ENCODE results near the gene ID2. TPM values are rescaled to one million over a fixed set of nuclear protein-coding genes. Genes with fewer than 3 reads are reported as not detected.

The ID2 gene
- total and polyA plus RNA-seq, 2 donors (not counting 1 experiment from before 2014, with no cell fraction given) = 15.0 to 25.9 TPM

DNA sequence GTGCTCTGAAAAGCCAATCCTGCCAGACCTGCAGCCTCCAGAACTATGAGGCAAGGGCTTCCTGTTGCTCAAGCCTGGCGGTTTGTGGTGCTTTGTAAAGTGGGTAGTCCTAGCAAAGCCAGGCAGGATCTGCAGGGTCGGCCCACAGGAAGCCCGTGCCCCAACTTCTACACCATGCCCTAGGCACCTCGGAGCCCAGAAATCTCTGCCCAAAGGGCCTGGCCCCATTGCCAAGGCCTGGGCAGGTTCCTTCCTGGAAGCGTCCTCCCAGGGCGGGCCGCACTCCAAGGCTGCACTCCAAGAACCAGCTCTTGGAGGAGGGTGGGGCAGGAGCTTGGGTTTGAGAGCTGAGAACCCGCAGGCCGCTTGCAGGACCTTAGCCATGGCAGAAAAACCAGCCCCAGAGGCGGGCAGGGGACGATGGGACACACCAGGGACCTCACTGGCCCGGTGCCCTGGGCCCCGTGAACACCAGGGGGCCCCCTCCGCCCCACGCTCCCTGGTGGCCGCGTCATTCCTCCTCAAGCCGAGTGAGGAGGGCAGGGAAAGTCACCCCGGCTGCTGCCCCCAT is 37.2 kb upstream of the ID2 start:
- Histone ChIP-seq H3K4me1 (ENCODE audit: control insufficient read depth in 2 of 2, insufficient read depth in 2 of 2, low read length in 2 of 2) (no peaks in the 10 kb centered on the region), H3K9me3 (ENCODE audit: control extremely low read depth in 1 of 3, control insufficient read depth in 2 of 3, insufficient read depth in 1 of 3, low read length in 2 of 3) (peaks cover 0 to 37% (median 7%) of the 10 kb centered on the region in 3 donors), H4K20me1 (ENCODE audit: control insufficient read depth, insufficient read depth, low read length, poor library complexity, severe bottlenecking) (no peaks in the 10 kb centered on the region), H3K27ac (ENCODE audit: low read length in 2 of 2) (no peak overlapping the region), H3K79me2 (ENCODE audit: control insufficient read depth, insufficient read depth, low read length) (no peaks in the 10 kb centered on the region), H2AFZ (ENCODE audit: insufficient read depth, low read depth, low read length, poor library complexity, severe bottlenecking) (no peak overlapping the region), H3K4me3 (ENCODE audit: control extremely low read depth in 1 of 5, extremely low read depth in 1 of 5, insufficient read depth in 1 of 5, low read depth in 2 of 5, low read length in 4 of 5) (no peak overlapping the region), H3K36me3 (replicated peaks in 1 of 2; ENCODE audit: control extremely low read depth in 1 of 2, control insufficient read depth in 1 of 2, extremely low read depth in 1 of 2, insufficient read depth in 2 of 2, low read length in 1 of 2) (no peaks in the 10 kb centered on the region), H3K9ac (ENCODE audit: low read length) (no peak overlapping the region), H3K27me3 (replicated peaks in 1 of 4; ENCODE audit: control extremely low read depth in 1 of 4, control insufficient read depth in 3 of 4, insufficient read depth in 4 of 4, low read length in 3 of 4) (no peaks in the 10 kb centered on the region), H3K4me2 (replicated peaks; ENCODE audit: low read depth, low read length, poor library complexity, severe bottlenecking) (no peak overlapping the region)
- TF ChIP-seq, protein P1, sequence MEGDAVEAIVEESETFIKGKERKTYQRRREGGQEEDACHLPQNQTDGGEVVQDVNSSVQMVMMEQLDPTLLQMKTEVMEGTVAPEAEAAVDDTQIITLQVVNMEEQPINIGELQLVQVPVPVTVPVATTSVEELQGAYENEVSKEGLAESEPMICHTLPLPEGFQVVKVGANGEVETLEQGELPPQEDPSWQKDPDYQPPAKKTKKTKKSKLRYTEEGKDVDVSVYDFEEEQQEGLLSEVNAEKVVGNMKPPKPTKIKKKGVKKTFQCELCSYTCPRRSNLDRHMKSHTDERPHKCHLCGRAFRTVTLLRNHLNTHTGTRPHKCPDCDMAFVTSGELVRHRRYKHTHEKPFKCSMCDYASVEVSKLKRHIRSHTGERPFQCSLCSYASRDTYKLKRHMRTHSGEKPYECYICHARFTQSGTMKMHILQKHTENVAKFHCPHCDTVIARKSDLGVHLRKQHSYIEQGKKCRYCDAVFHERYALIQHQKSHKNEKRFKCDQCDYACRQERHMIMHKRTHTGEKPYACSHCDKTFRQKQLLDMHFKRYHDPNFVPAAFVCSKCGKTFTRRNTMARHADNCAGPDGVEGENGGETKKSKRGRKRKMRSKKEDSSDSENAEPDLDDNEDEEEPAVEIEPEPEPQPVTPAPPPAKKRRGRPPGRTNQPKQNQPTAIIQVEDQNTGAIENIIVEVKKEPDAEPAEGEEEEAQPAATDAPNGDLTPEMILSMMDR (IDR thresholded peaks at IDR 0.05) = no peak
- no peak for TF ChIP-seq EZH2 (IDR thresholded peaks at IDR 0.05; ENCODE audit: borderline replicate concordance, insufficient read depth, low read depth, low read length, poor library complexity, severe bottlenecking)
- ChIA-PET CTCF (no interaction called here), POLR2A (no interaction called here)
- intact Hi-C loops (cut with micrococcal nuclease) = no loop called here
- ATAC-seq (ENCODE audit: low read depth) (no peak), DNase-seq (no peak)
- peaks cover 7% of the 10 kb centered on the region for H3K27me3 Mint-ChIP-seq
- no peaks in the 10 kb centered on the region for H3K9me3 Mint-ChIP-seq (ENCODE audit: insufficient read depth)
- 78% methylated on average over 15 of the region's 19 CpGs for WGBS (ENCODE audit: insufficient coverage)
- H3K4me1 Mint-ChIP-seq = no peaks in the 10 kb centered on the region
- no peak overlapping the region for H3K4me3 Mint-ChIP-seq
- H3K27ac Mint-ChIP-seq = peak overlapping the region; percentile 8

DNA sequence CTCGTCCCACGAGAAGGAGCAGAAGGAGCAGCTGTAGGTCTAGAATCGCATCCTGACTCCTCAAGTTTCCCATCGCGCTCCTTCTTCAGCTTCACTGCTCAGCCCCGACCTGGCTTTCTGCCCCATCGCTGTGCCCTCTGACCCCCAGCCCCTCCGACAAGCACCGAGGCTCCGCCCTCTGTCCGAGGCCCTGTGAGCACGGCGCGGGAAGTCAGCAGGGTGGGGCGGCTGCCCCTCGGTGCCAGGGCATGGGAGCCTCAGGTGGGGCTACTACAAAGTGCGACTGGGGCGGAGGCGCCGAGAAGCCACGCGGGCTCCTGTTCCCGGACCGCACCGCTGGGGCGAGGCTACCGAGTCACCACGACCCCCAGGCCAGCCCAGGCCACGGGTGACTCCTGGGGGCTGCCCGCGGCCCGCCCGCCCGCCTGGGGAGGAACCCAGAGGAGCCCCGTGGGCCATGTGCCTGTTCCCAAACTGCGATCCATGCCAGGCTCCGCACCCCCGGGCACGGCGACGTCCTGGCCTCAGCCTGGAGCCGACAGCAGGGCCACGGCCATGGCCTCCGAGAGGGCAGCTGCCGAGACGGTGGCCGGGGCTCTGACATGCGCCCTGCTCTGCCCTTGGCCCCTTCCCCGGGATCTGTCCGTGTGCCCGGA is 36.6 kb upstream of the ID2 start:
- WGBS (ENCODE audit: insufficient coverage) = 95% methylated on average over 51 of the region's 51 CpGs
- ChIA-PET CTCF (no interaction called here), POLR2A (no interaction called here)
- H3K9me3 Mint-ChIP-seq (ENCODE audit: insufficient read depth) = no peaks in the 10 kb centered on the region
- H3K27ac Mint-ChIP-seq = no peak overlapping the region
- Histone ChIP-seq H2AFZ (ENCODE audit: insufficient read depth, low read depth, low read length, poor library complexity, severe bottlenecking) (no peak overlapping the region), H3K4me1 (ENCODE audit: control insufficient read depth in 2 of 2, insufficient read depth in 2 of 2, low read length in 2 of 2) (no peaks in the 10 kb centered on the region), H3K9me3 (ENCODE audit: control extremely low read depth in 1 of 3, control insufficient read depth in 2 of 3, insufficient read depth in 1 of 3, low read length in 2 of 3) (peaks cover 0 to 37% (median 7%) of the 10 kb centered on the region in 3 donors), H3K27me3 (replicated peaks in 1 of 4; ENCODE audit: control extremely low read depth in 1 of 4, control insufficient read depth in 3 of 4, insufficient read depth in 4 of 4, low read length in 3 of 4) (no peaks in the 10 kb centered on the region), H3K27ac (ENCODE audit: low read length in 2 of 2) (no peak overlapping the region), H3K4me2 (replicated peaks; ENCODE audit: low read depth, low read length, poor library complexity, severe bottlenecking) (no peak overlapping the region), H3K36me3 (replicated peaks in 1 of 2; ENCODE audit: control extremely low read depth in 1 of 2, control insufficient read depth in 1 of 2, extremely low read depth in 1 of 2, insufficient read depth in 2 of 2, low read length in 1 of 2) (no peaks in the 10 kb centered on the region), H4K20me1 (ENCODE audit: control insufficient read depth, insufficient read depth, low read length, poor library complexity, severe bottlenecking) (no peaks in the 10 kb centered on the region), H3K9ac (ENCODE audit: low read length) (no peak overlapping the region), H3K4me3 (ENCODE audit: control extremely low read depth in 1 of 5, extremely low read depth in 1 of 5, insufficient read depth in 1 of 5, low read depth in 2 of 5, low read length in 4 of 5) (no peak overlapping the region), H3K79me2 (ENCODE audit: control insufficient read depth, insufficient read depth, low read length) (no peaks in the 10 kb centered on the region)
- ATAC-seq (ENCODE audit: low read depth) = no peak
- H3K4me1 Mint-ChIP-seq = no peaks in the 10 kb centered on the region
- H3K27me3 Mint-ChIP-seq = peaks cover 7% of the 10 kb centered on the region
- DNase-seq = no peak
- intact Hi-C loops (cut with micrococcal nuclease) = no loop called here
- no peak for TF ChIP-seq EZH2 (IDR thresholded peaks at IDR 0.05; ENCODE audit: borderline replicate concordance, insufficient read depth, low read depth, low read length, poor library complexity, severe bottlenecking)
- TF ChIP-seq, protein P1 (IDR thresholded peaks at IDR 0.05) = no peak
- no peak overlapping the region for H3K4me3 Mint-ChIP-seq

Measured in B cell (primary cell).